CD14-positive monocyte (primary cell): ENCODE results near the gene PGM5. TPM values are rescaled to one million over a fixed set of nuclear protein-coding genes. Genes with fewer than 3 reads are reported as not detected.

Experiments used
- DNase-seq, 3 donors: peaks; one replicate each; pipeline ENCODE4 v3.0.0-alpha.2; 2011 to 2022
- H2AFZ ChIP-seq: 2 replicates; pipeline ENCODE4 v1.6.0; 2012; ENCODE audit warnings: mild to moderate bottlenecking, low read depth, low read length, inconsistent platforms; ENCODE audit not compliant: insufficient read depth, poor library complexity, severe bottlenecking
- H3K27ac ChIP-seq, 2 donors: 1 replicate in 1 of 2; 2 replicates in 1 of 2; pipeline ENCODE4 v1.5.1; 2012 to 2013; ENCODE audit warnings: low read length in 2 of 2, control low read depth in 1 of 2, inconsistent platforms in 1 of 2, low read depth in 1 of 2, mild to moderate bottlenecking in 1 of 2
- H3K27me3 ChIP-seq, 2 donors: one replicate each; pipeline versions ENCODE4 v1.6.0 to v1.6.1; 2011 to 2013; ENCODE audit warnings: low read length in 2 of 2; ENCODE audit not compliant: control insufficient read depth in 2 of 2, insufficient read depth in 2 of 2
- H3K36me3 ChIP-seq, 2 donors: replicated peaks in 1 of 2; 1 replicate in 1 of 2; 2 replicates in 1 of 2; pipeline versions ENCODE4 v1.5.1 to v1.6.1; 2012 to 2013; ENCODE audit warnings: low read length in 2 of 2, control low read depth in 1 of 2, inconsistent platforms in 1 of 2, mild to moderate bottlenecking in 1 of 2; ENCODE audit not compliant: insufficient read depth in 2 of 2, control insufficient read depth in 1 of 2
- H3K4me1 ChIP-seq, 2 donors: 1 replicate in 1 of 2; 2 replicates in 1 of 2; pipeline versions ENCODE4 v1.5.1 to v1.6.1; 2012 to 2013; ENCODE audit warnings: low read length in 2 of 2, control low read depth in 1 of 2, inconsistent platforms in 1 of 2, mild to moderate bottlenecking in 1 of 2, moderate library complexity in 1 of 2; ENCODE audit not compliant: insufficient read depth in 2 of 2, control insufficient read depth in 1 of 2
- H3K4me2 ChIP-seq: replicated peaks from 2 replicates; pipeline ENCODE3; 2012; ENCODE audit warnings: low read length, moderate library complexity, mild to moderate bottlenecking; ENCODE audit not compliant: poor library complexity, severe bottlenecking; ENCODE audit errors: extremely low read depth
- H3K4me3 ChIP-seq, 3 experiments: fragments of 200-600 bp in 1 of 3; sonication (generic) in 1 of 3; replicated peaks in 1 of 3; 1 replicate in 2 of 3; 2 replicates in 1 of 3; pipeline ENCODE4 v1.5.1; 2011 to 2013; ENCODE audit warnings: low read length in 3 of 3, mild to moderate bottlenecking in 3 of 3, control low read depth in 2 of 3, low read depth in 2 of 3, inconsistent platforms in 1 of 3, moderate library complexity in 1 of 3
- H3K79me2 ChIP-seq: 2 replicates; pipeline ENCODE4 v1.6.0; 2012; ENCODE audit warnings: mild to moderate bottlenecking, control low read depth, inconsistent platforms, low read length, moderate library complexity; ENCODE audit not compliant: insufficient read depth
- H3K9ac ChIP-seq: 2 replicates; pipeline ENCODE4 v1.6.0; 2017; ENCODE audit warnings: low read length, mild to moderate bottlenecking; ENCODE audit not compliant: insufficient read depth, poor library complexity, severe bottlenecking
- H3K9me3 ChIP-seq, 2 donors: replicated peaks in 1 of 2; 1 replicate in 1 of 2; 2 replicates in 1 of 2; pipeline versions ENCODE4 v1.5.1 to v1.6.1; 2012 to 2013; ENCODE audit warnings: low read length in 2 of 2, control low read depth in 1 of 2; ENCODE audit not compliant: control insufficient read depth in 1 of 2, insufficient read depth in 1 of 2
- H4K20me1 ChIP-seq: 2 replicates; pipeline ENCODE4 v1.6.0; 2012; ENCODE audit warnings: mild to moderate bottlenecking, low read length, control low read depth, moderate library complexity; ENCODE audit not compliant: insufficient read depth
- H3K27ac Mint-ChIP-seq, 7 donors: one replicate each; pipeline ENCODE4 v1.8.0; 2020; ENCODE audit warnings: mild to moderate bottlenecking in 7 of 7, mixed read lengths in 7 of 7, moderate library complexity in 6 of 7, inconsistent platforms in 2 of 7
- H3K27me3 Mint-ChIP-seq, 3 donors: one replicate each; pipeline ENCODE4 v1.8.0; 2021 to 2022; ENCODE audit warnings: low read depth in 3 of 3, mild to moderate bottlenecking in 3 of 3, mixed read lengths in 3 of 3, moderate library complexity in 3 of 3, inconsistent platforms in 1 of 3
- H3K36me3 Mint-ChIP-seq, 2 donors: one replicate each; pipeline ENCODE4 v1.8.0; 2020; ENCODE audit warnings: mixed read lengths in 2 of 2, inconsistent platforms in 1 of 2, mild to moderate bottlenecking in 1 of 2
- H3K4me1 Mint-ChIP-seq: one replicate; pipeline ENCODE4 v1.8.0; 2020; ENCODE audit warnings: mild to moderate bottlenecking, mixed read lengths
- H3K4me3 Mint-ChIP-seq, 2 donors: one replicate each; pipeline ENCODE4 v1.8.0; 2020; ENCODE audit warnings: mild to moderate bottlenecking in 2 of 2, mixed read lengths in 2 of 2, moderate library complexity in 1 of 2
- H3K9me3 Mint-ChIP-seq, 7 donors: one replicate each; pipeline ENCODE4 v1.8.0; 2020 to 2022; ENCODE audit warnings: mixed read lengths in 7 of 7, mild to moderate bottlenecking in 6 of 7, moderate library complexity in 6 of 7, inconsistent platforms in 2 of 7
- CTCF ChIP-seq: fragments of 200-600 bp; IDR thresholded peaks from one replicate; pipeline ENCODE4 v1.8.0; 2022; ENCODE audit warnings: antibody characterized with exemption, mild to moderate bottlenecking
- WGBS: methylation state at CpG from one replicate; pipeline ENCODE4 v1.1.5; 2013; ENCODE audit warnings: missing lambda C conversion rate; ENCODE audit not compliant: insufficient coverage; 5-methylcytosine and 5-hydroxymethylcytosine counted together
- intact Hi-C, 2 donors: fragments of 100-400 bp; cut with micrococcal nuclease; formaldehyde crosslinking; loops; one replicate each; pipeline versions ENCODE4 v1.15.0 to v1.15.1; 2023
- polyA plus RNA-seq, 3 donors: library from polyadenylated mRNA; depleted of rRNA in 1 of 3; unstranded in 2 of 3; stranded (reverse) in 1 of 3; fragments of 300-500 nt in 2 of 3; fragments of >200 nt in 1 of 3; fragmentation: Illumina TruSeq in 2 of 3; gene quantifications; 1 replicate in 2 of 3; 2 replicates in 1 of 3; pipeline ENCODE4 v1.2.3, GENCODE V29; 2012 to 2021

The PGM5 gene
- polyA plus RNA-seq, 3 donors = 0.35 to 1.2 (median 1.1) TPM

GRCh38 chr9:68492806-68493205 lies 136.4 kb downstream of the PGM5 start:
- H3K4me2 ChIP-seq = no peak overlapping the region
- Mint-ChIP-seq H3K4me3 (no peak overlapping the region), H3K27me3 (peaks cover 2 to 7% (median 2%) of the 10 kb centered on the region in 3 donors), H3K9me3 (no peaks in the 10 kb centered on the region), H3K4me1 (no peaks in the 10 kb centered on the region), H3K27ac (no peak overlapping the region), H3K36me3 (no peaks in the 10 kb centered on the region)
- no peaks in the 10 kb centered on the region for H3K79me2 ChIP-seq
- TF ChIP-seq CTCF = no peak
- H3K9me3 ChIP-seq = no peaks in the 10 kb centered on the region
- H3K9ac ChIP-seq = no peak overlapping the region
- DNase-seq = no peak
- 90% methylated on average over 3 of the region's 6 CpGs for WGBS
- H4K20me1 ChIP-seq = no peaks in the 10 kb centered on the region
- H3K27ac ChIP-seq = no peak overlapping the region
- H3K36me3 ChIP-seq = no peaks in the 10 kb centered on the region
- no peak overlapping the region for H2AFZ ChIP-seq
- H3K4me1 ChIP-seq = no peaks in the 10 kb centered on the region
- H3K4me3 ChIP-seq = no peak overlapping the region
- intact Hi-C loops = no loop called here
- H3K27me3 ChIP-seq = no peaks in the 10 kb centered on the region

- H3K4me2 ChIP-seq = no peak overlapping the region
- H3K27me3 ChIP-seq = no peaks in the 10 kb centered on the region
- H3K9me3 ChIP-seq = no peaks in the 10 kb centered on the region
- no peak for DNase-seq
- no peaks in the 10 kb centered on the region for H3K79me2 ChIP-seq
- Mint-ChIP-seq H3K4me3 (no peak overlapping the region), H3K9me3 (no peaks in the 10 kb centered on the region), H3K27me3 (peaks cover 0 to 7% (median 2%) of the 10 kb centered on the region in 3 donors), H3K4me1 (no peaks in the 10 kb centered on the region), H3K27ac (no peak overlapping the region), H3K36me3 (no peaks in the 10 kb centered on the region)
- no peak for TF ChIP-seq CTCF
- no peaks in the 10 kb centered on the region for H4K20me1 ChIP-seq
- no peaks in the 10 kb centered on the region for H3K36me3 ChIP-seq
- H2AFZ ChIP-seq = no peak overlapping the region
- H3K4me1 ChIP-seq = no peaks in the 10 kb centered on the region
- H3K27ac ChIP-seq = no peak overlapping the region
- no peak overlapping the region for H3K9ac ChIP-seq
- intact Hi-C loops = no loop called here
- H3K4me3 ChIP-seq = no peak overlapping the region
Observed at GRCh38 chr9:68493541-68493940, 137.1 kb downstream of the PGM5 start.
